Left lung (tissue), 10 donors: ENCODE results near the gene KANTR. TPM values are rescaled to one million over a fixed set of nuclear protein-coding genes. Genes with fewer than 3 reads are reported as not detected.

Source experiments
- ATAC-seq: fragments of 200-7000 bp; cut with Tn5 transposase; one replicate; pipeline ENCODE4 v1.9.1; 2020; ENCODE audit warnings: moderate library complexity
- DNase-seq, 4 donors: peaks; one replicate each; pipeline ENCODE4 v3.0.0-alpha.2; 2013 to 2020
- H3K27ac ChIP-seq, 2 donors: fragments of 200-600 bp; sonication (generic) in 1 of 2; one replicate each; pipeline versions ENCODE4 v1.5.0 to v1.8.0; 2020 to 2021
- H3K27me3 ChIP-seq, 2 donors: fragments of 200-600 bp; sonication (generic) in 1 of 2; one replicate each; pipeline versions ENCODE4 v1.5.0 to v1.8.0; 2020 to 2021
- H3K36me3 ChIP-seq, 2 donors: fragments of 200-600 bp; sonication (generic) in 1 of 2; one replicate each; pipeline versions ENCODE4 v1.5.0 to v1.8.0; 2020 to 2021
- H3K4me1 ChIP-seq, 2 donors: fragments of 200-600 bp; one replicate each; pipeline ENCODE4 v1.8.0; 2021
- H3K4me3 ChIP-seq, 2 donors: fragments of 200-600 bp; sonication (generic) in 1 of 2; one replicate each; pipeline versions ENCODE4 v1.5.0 to v1.8.0; 2020 to 2021; ENCODE audit warnings: mild to moderate bottlenecking in 1 of 2
- H3K9me3 ChIP-seq, 2 donors: fragments of 200-600 bp; sonication (generic) in 1 of 2; one replicate each; pipeline versions ENCODE4 v1.5.0 to v1.8.0; 2020 to 2021
- CTCF ChIP-seq, 2 donors: fragments of 200-600 bp; sonication (generic) in 1 of 2; IDR thresholded peaks; one replicate each; pipeline versions ENCODE4 v1.5.0 to v1.8.0; 2021; ENCODE audit warnings: antibody characterized with exemption in 2 of 2
- intact Hi-C, 2 donors: fragments of 100-400 bp; cut with DNase I; formaldehyde crosslinking; loops; one replicate each; pipeline versions ENCODE4 v1.11.2 to v1.14.2; 2022
- polyA plus RNA-seq, 6 donors: library from polyadenylated mRNA; unstranded; fragments of 120-200 nt; gene quantifications; one replicate each; pipeline ENCODE4 v1.2.1, GENCODE V29; 2013; ENCODE audit not compliant: insufficient read length in 6 of 6
- total RNA-seq, 2 donors: library from RNA; stranded (reverse); fragmentation: NEBNext Ultra II Directional; extraction: Animal tissue kit (Norgen Biotek cat#: 25700); gene quantifications; one replicate each; pipeline ENCODE4 v1.2.1, GENCODE V29; 2021
- donor health status: DM: no; HTN: yes; CAD: no.
- donor health status: DM: no; HTN: no; CAD: no.

Gene KANTR
- total and polyA plus RNA-seq, 8 donors = 7.8 to 41.3 (median 21.0) TPM

- DNase-seq = peak in 1 of 4 donors; percentile 66
- no peaks in the 10 kb centered on the region for H3K9me3 ChIP-seq
- H3K4me3 ChIP-seq = peak overlapping the region; percentile 10 to 22
- intact Hi-C loops = no loop called here
- peak; percentile 70 to 71 for TF ChIP-seq CTCF (IDR thresholded peaks at IDR 0.05)
- ATAC-seq = peak; percentile 36
- H3K36me3 ChIP-seq = peaks cover 0 to 9% of the 10 kb centered on the region in 2 donors
- peaks cover 0 to 3% of the 10 kb centered on the region in 2 donors for H3K4me1 ChIP-seq
- peak overlapping the region; percentile 59 to 64 for H3K27ac ChIP-seq
- no peaks in the 10 kb centered on the region for H3K27me3 ChIP-seq
Measured at GRCh38 chrX:53089224-53089842, 4.6 kb upstream of the KANTR start.

DNA sequence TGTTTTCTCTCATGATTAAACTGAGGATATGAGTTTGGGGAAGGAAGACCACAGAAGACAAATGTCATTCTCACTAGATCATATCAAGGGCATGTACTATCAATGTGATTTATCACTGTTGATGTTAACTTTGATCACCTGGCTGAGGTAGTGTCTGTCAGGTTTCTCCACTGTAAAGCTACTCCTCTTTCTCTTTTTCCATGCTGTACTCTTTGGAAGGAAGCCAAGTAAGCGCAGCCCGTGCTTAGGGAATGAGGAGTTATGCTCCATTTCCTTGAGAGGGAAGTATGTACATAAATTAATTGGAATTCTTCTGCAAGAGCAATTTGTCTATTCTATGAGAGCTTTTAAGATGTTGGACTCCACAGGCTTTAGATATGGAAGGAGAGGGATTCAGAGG lies 4.0 kb upstream of the KANTR start:
- H3K27me3 ChIP-seq = no peaks in the 10 kb centered on the region
- no peak overlapping the region for H3K27ac ChIP-seq
- no peak overlapping the region for H3K4me3 ChIP-seq
- H3K36me3 ChIP-seq = peaks cover 0 to 9% of the 10 kb centered on the region in 2 donors
- H3K4me1 ChIP-seq = peaks cover 0 to 3% of the 10 kb centered on the region in 2 donors
- ATAC-seq (no peak), DNase-seq (no peak)
- TF ChIP-seq CTCF (IDR thresholded peaks at IDR 0.05) = no peak
- H3K9me3 ChIP-seq = no peaks in the 10 kb centered on the region
- intact Hi-C loops = no loop called here

DNA sequence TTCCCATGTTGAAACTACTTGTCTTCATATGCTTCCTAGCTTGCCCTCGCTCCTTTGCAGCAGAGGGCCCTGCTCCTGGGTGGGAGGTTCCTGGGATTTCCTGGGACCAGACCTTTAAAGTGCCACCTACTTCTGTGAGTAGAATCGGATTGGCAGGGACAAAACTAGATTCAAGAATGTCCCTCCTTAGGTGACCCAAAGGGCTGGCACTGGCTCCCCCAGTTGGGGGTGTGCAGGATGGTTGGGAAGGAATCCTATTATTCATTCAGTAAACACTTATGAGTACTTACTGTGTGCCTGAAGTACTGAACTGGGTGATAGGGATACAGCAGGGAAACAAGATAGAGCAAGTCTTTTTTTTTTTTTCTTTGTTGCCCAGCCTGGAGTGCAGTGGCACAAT lies 2.6 kb upstream of the KANTR start:
- peak; percentile 20 for ATAC-seq
- Histone ChIP-seq H3K4me1 (peaks cover 0 to 3% of the 10 kb centered on the region in 2 donors), H3K4me3 (no peak overlapping the region), H3K36me3 (no peaks in the 10 kb centered on the region), H3K27me3 (no peaks in the 10 kb centered on the region), H3K27ac (peak overlapping the region in 1 of 2 donors; percentile 19), H3K9me3 (no peaks in the 10 kb centered on the region)
- DNase-seq = no peak
- TF ChIP-seq CTCF (IDR thresholded peaks at IDR 0.05) = no peak
- intact Hi-C loops = no loop called here

DNA sequence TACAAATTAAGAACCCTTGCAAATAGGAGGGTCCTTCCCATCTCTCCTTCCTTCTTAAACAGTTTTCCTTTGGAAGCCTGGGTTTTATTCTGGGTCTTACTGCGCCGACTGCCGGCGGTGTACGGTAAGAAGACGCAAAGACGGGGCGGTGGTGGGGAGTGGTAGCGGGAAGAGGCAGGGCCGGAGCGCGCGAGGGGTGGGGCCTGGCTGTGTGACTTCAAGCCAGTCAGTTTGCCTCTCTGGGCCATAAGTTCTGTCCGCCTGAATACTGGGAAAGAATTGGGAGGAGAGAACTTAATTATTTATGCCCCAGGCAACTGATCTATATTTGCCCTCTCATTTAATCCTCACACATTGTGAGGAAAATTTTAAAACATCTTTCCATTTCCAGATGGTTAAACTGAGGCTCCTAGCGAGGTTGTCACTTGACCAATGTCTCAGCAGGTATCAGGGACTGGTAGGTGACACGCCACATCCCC lies 726 bp upstream of the KANTR start:
- Histone ChIP-seq H3K4me3 (peak overlapping the region; percentile 27 to 61), H3K27ac (peak overlapping the region; percentile 74 to 89), H3K27me3 (no peaks in the 10 kb centered on the region), H3K4me1 (peaks cover 0 to under 1% of the 10 kb centered on the region in 2 donors), H3K36me3 (no peaks in the 10 kb centered on the region), H3K9me3 (no peaks in the 10 kb centered on the region)
- intact Hi-C loops = no loop called here
- DNase-seq (peak in 3 of 4 donors; percentile 75 to 93 (median 84)), ATAC-seq (peak; percentile 81)
- peak; percentile 29 to 69 for TF ChIP-seq CTCF (IDR thresholded peaks at IDR 0.05)

GRCh38 chrX:53094582-53094905 lies 602 bp downstream of the KANTR start:
- no peaks in the 10 kb centered on the region for H3K36me3 ChIP-seq
- DNase-seq (no peak), ATAC-seq (no peak)
- TF ChIP-seq CTCF (IDR thresholded peaks at IDR 0.05) = no peak
- no peaks in the 10 kb centered on the region for H3K9me3 ChIP-seq
- no peaks in the 10 kb centered on the region for H3K4me1 ChIP-seq
- peak overlapping the region; percentile 70 to 89 for H3K27ac ChIP-seq
- H3K27me3 ChIP-seq = no peaks in the 10 kb centered on the region
- peak overlapping the region; percentile 27 to 61 for H3K4me3 ChIP-seq
- intact Hi-C loops = no loop called here
